GM12864 (cell line): ENCODE measurements around the gene SLC37A1.

ENCODE experiments used
- DNase-seq: peaks from one replicate; pipeline ENCODE4 v3.0.0-alpha.2; 2011; ENCODE audit warnings: low read depth
- H3K4me3 ChIP-seq: 2 replicates; pipeline ENCODE4 v1.5.1; 2011; ENCODE audit warnings: mild to moderate bottlenecking, low read depth, low read length, control low read depth
- TF ChIP-seq, protein P1 (sequence below): IDR thresholded peaks from 2 replicates; pipeline ENCODE4 v1.5.1; 2011; ENCODE audit warnings: low read depth, mild to moderate bottlenecking, moderate library complexity, low read length, control low read depth, inconsistent platforms; ENCODE audit errors: missing control alignments

The SLC37A1 gene

DNA sequence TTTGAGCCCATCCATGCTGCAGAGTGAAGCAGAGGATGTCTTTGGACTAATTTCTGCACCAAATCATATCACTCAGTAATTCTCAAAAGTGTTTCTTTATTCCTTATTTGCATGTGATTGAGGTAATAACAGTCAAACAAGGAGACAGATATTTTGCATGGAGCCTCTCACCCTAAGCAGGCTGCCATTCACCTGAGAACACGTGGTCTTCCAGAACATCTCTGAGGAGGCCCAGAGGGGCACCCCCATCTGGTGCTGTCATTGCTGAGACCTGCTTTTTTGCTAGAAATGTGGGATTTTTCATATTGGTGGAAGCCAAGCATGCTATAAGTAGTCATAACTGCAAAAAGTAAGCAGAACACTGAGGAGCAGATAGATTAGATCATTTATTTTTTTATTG lies 7.7 kb downstream of the SLC37A1 start:
- H3K4me3 ChIP-seq = no peak overlapping the region
- TF ChIP-seq, protein P1, sequence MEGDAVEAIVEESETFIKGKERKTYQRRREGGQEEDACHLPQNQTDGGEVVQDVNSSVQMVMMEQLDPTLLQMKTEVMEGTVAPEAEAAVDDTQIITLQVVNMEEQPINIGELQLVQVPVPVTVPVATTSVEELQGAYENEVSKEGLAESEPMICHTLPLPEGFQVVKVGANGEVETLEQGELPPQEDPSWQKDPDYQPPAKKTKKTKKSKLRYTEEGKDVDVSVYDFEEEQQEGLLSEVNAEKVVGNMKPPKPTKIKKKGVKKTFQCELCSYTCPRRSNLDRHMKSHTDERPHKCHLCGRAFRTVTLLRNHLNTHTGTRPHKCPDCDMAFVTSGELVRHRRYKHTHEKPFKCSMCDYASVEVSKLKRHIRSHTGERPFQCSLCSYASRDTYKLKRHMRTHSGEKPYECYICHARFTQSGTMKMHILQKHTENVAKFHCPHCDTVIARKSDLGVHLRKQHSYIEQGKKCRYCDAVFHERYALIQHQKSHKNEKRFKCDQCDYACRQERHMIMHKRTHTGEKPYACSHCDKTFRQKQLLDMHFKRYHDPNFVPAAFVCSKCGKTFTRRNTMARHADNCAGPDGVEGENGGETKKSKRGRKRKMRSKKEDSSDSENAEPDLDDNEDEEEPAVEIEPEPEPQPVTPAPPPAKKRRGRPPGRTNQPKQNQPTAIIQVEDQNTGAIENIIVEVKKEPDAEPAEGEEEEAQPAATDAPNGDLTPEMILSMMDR = no peak
- DNase-seq = no peak

DNA sequence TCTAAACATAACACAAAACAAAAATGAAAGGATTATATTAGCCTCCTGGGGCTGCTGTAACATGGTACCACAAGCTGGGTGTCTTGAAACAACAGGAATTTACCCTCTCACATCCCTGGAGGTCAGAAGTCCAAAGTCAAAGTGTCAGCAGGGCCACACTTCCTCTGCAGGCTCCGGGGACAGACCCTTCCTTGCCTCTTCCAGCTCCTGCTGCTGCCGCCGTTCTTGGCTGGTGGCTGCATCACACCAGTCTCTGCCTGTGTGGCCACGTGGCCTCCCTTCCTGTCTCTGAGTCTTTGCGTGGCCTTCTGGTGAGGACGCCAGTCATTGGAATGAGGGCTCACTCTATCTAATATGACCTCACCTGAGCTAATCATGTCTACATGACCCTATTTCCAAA lies 8.2 kb downstream of the SLC37A1 start:
- H3K4me3 ChIP-seq = no peak overlapping the region
- DNase-seq = no peak
- TF ChIP-seq, protein P1 = no peak

DNA sequence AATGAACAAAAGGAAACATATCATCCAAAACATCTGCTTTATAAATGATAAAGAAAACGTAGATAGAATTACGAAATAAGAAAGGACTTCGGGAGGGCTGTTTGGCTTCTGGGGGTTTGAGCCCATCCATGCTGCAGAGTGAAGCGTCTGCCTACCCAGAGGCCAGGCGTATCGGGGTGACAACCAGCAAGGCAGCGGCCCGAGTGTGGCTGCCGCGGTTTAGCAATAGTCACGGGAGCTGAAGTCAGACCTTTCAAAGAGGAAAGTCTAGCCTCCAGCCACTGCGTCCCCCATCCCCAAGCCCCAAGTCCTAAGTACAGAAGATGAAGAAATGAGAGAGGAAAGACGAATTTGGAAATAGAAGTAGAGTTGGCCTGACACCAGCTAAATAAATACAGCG lies 8.6 kb downstream of the SLC37A1 start:
- TF ChIP-seq, protein P1 = no peak
- H3K4me3 ChIP-seq = no peak overlapping the region
- no peak for DNase-seq

DNA sequence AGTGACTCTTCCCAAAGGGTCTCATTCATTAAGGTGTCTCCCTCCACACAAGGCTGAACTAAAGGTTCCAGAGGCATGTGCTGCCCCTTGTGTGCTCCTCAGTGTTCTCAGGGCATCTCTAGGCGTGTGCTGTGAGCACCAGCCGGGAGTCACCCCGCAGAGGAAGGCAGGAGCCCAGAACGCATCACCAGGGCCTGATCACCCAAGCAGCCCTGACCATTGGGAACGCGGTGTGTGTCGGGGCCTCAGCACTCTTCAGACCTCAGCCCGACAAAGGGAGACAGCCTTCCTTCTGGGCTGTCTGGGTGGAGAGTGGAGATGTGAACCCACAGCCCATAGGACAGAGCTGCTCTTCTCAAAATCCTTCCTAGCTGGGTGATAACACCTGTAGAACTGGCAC lies 9.1 kb downstream of the SLC37A1 start:
- no peak for DNase-seq
- H3K4me3 ChIP-seq = no peak overlapping the region
- TF ChIP-seq, protein P1 = no peak

DNA sequence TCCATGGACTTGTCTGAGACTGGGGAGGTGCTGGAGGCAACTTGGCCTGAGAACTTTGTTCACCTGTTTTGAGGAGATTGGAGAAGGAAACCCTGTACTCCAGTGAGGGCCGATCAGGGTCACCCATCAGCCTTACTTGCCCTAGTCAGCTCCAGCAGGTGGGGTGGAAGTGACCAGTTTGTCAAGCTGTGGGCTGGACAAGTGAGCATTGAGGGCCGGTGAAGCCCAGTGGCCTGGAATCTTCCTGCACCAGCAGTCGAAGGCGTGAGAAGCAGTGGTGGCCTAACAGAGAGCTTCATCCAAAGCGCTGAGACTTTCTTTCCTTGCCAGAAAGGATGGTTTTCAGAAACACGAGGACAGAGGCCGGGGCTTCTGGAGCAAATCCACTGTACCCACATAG lies 9.6 kb downstream of the SLC37A1 start:
- TF ChIP-seq, protein P1 = no peak
- DNase-seq = no peak

DNA sequence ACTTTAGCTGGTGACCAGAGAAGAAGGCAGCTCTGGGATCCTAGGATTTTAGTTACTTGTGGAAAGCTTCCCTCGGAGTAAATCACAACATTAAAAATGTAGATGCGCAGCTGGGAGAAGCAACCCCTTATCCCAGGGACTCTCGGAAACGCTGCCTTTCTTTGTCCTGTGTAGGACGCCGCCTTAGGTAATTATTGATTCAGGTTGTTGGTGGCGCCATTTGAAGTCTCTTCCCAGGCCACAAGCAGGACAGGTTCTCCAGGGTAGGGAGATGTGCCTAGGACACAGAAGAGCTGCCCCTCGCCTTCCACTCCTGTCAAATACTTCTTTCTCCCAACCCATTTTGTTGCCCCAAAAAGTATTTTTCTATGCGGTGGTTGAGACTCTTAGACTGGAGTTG lies 10.3 kb downstream of the SLC37A1 start:
- no peak for DNase-seq
- TF ChIP-seq, protein P1 = no peak
- peak overlapping the region; percentile 35 for H3K4me3 ChIP-seq

More for the DNA sequence above, 9.6 kb downstream of the SLC37A1 start:
- no peak overlapping the region for H3K4me3 ChIP-seq

DNA sequence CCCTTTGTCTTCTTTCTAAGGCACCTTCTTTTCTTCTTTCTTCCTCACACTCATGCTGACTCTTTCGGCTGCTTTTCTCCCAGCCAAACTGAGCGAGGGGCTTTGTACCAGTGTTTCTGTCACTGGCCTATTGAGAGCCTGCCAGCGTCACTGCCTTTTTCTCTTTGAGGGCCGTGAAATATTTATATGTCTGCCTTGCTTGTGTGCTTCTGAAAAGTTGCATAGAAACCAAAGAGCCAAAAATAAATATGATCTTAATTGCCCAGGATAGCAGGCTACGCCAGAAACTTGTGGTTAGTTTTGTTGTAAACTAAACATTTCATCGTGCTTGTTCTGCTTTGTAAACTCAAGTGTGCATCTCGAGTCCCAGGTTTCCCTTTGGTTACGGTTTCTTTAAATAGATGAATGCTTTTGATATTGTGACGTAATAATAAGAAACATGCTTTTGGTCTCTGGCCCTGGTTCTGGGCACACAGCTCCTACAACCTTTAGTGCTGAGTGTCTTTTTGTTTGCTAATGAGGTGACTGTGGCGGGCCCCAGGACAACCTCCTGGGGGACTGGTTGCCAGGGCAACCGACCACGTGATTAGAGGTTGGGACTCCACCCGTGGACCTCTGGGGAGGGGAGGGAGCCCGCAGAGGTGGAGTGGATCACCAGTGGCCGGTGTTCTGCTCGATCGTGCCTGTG lies 10.8 kb downstream of the SLC37A1 start:
- H3K4me3 ChIP-seq = peak overlapping the region; percentile 44
- peak; percentile 68 for DNase-seq
- TF ChIP-seq, protein P1 = no peak
